Gastrocnemius medialis (tissue), 4 donors: ENCODE results near the gene FUNDC2.

Source experiments
- CTCF ChIP-seq, 5 experiments: fragments of 450-650 bp in 3 of 5; fragments of 200-600 bp in 2 of 5; sonication (generic) in 2 of 5; IDR thresholded peaks in 4 of 5; conservative IDR thresholded peaks in 1 of 5; 1 replicate in 4 of 5; 2 replicates in 1 of 5; pipeline ENCODE4 v1.5.1; 2016 to 2019; ENCODE audit warnings: antibody characterized with exemption in 5 of 5, mild to moderate bottlenecking in 3 of 5, moderate library complexity in 3 of 5
- POLR2A ChIP-seq, 2 donors: fragments of 450-650 bp; IDR thresholded peaks; one replicate each; pipeline ENCODE4 v1.6.1; 2017; ENCODE audit warnings: antibody characterized with exemption in 2 of 2, mild to moderate bottlenecking in 2 of 2, moderate library complexity in 2 of 2

GRCh38 chrX:155026727-155027508 lies at the start of gene FUNDC2:
- TF ChIP-seq CTCF (IDR thresholded peaks at IDR 0.05 in 4 of 5, conservative IDR thresholded peaks at IDR 0.05 in 1 of 5), result no peak
- TF ChIP-seq POLR2A (IDR thresholded peaks at IDR 0.05), result peak; percentile 74
